Brain microvascular endothelial cell (primary cell): ENCODE data around the gene GBX2.

Experiments
- DNase-seq: peaks from one replicate; pipeline ENCODE4 v3.0.0-alpha.2; 2020
- H3K27ac ChIP-seq: fragments of 250-450 bp; sonication (Bioruptor Pico); 2 replicates; pipeline ENCODE4 v1.5.1; 2020; ENCODE audit warnings: mild to moderate bottlenecking, moderate library complexity
- H3K27me3 ChIP-seq: fragments of 250-450 bp; sonication (Bioruptor Pico); replicated peaks from 2 replicates; pipeline ENCODE4 v1.5.1; 2020; ENCODE audit warnings: mild to moderate bottlenecking
- H3K36me3 ChIP-seq: fragments of 250-450 bp; sonication (Bioruptor Pico); replicated peaks from 2 replicates; pipeline ENCODE4 v1.5.1; 2020; ENCODE audit warnings: mild to moderate bottlenecking
- H3K4me3 ChIP-seq: 2 replicates; pipeline ENCODE4 v1.5.1; 2011; ENCODE audit warnings: low read depth, mild to moderate bottlenecking, control low read depth, low read length, moderate library complexity
- in situ Hi-C: cut with HindIII; loops from 2 replicates; pipeline ENCODE4 v1.10.0; 2017; ENCODE audit warnings: low sequenced_read_pairs, low pct_ligation_motif_present
- TF ChIP-seq, protein P1 (sequence below): IDR thresholded peaks from 2 replicates; pipeline ENCODE4 v1.5.1; 2011; ENCODE audit warnings: low read depth, mild to moderate bottlenecking, moderate library complexity, low read length, control low read depth, inconsistent platforms; ENCODE audit errors: missing control alignments

GBX2 gene

DNA sequence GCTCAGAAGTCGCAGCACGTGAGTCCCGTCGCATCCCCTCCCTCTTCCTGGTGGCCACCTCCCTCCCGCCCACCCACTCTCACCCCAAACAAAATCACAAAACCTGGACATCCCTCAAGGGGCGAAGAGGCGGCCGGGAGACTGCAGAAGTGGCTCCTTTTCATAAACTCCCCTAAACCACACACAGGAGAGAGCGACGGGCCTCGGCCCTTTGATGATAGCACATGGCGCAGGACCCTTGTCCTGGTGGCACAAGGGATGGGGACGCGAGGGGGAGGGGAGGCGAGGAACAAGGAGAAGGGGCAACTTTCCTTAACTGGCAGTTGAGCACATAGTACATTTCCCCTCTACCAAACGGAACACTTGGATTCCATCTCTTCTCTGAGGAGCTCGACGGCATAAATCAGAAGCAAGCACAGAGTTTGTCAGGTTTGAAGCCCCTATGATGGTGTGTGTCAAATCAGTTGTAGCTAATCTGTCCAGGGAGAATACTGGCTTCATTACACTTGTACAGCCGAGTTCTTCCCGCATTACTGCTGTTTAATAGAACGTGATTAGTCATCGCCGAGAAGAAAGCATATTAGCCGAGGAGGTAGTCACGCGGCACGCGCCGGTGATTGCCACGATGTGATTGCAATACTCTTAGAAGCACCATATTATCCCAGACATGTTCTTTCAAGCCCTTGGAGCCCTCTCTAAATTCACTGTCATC lies 43.8 kb downstream of the GBX2 start:
- H3K4me3 ChIP-seq, result no peak overlapping the region
- H3K36me3 ChIP-seq, result no peaks in the 10 kb centered on the region
- no peaks in the 10 kb centered on the region for H3K27me3 ChIP-seq
- in situ Hi-C loops, result no loop called here
- H3K27ac ChIP-seq, result no peak overlapping the region
- TF ChIP-seq, protein P1, sequence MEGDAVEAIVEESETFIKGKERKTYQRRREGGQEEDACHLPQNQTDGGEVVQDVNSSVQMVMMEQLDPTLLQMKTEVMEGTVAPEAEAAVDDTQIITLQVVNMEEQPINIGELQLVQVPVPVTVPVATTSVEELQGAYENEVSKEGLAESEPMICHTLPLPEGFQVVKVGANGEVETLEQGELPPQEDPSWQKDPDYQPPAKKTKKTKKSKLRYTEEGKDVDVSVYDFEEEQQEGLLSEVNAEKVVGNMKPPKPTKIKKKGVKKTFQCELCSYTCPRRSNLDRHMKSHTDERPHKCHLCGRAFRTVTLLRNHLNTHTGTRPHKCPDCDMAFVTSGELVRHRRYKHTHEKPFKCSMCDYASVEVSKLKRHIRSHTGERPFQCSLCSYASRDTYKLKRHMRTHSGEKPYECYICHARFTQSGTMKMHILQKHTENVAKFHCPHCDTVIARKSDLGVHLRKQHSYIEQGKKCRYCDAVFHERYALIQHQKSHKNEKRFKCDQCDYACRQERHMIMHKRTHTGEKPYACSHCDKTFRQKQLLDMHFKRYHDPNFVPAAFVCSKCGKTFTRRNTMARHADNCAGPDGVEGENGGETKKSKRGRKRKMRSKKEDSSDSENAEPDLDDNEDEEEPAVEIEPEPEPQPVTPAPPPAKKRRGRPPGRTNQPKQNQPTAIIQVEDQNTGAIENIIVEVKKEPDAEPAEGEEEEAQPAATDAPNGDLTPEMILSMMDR, result no peak
- no peak for DNase-seq

DNA sequence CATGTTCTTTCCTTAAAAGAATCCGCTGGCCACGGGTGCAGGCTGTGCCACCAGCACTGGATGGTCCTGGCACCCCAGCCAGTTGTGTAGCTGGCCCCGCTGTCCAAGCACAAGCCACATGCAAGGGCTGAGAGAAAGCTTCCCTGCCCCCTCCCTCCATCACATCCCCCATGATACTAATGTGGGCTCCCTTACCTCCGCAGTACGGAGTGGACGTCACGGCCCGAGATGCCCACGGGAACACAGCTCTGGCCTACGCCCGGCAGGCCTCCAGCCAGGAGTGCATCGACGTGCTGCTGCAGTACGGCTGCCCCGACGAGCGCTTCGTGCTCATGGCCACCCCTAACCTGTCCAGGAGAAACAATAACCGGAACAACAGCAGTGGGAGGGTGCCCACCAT lies 44.5 kb downstream of the GBX2 start:
- Histone ChIP-seq H3K4me3 (no peak overlapping the region), H3K36me3 (no peaks in the 10 kb centered on the region), H3K27me3 (no peaks in the 10 kb centered on the region), H3K27ac (no peak overlapping the region)
- TF ChIP-seq, protein P1, result no peak
- DNase-seq, result no peak
- in situ Hi-C loops, result no loop called here

DNA sequence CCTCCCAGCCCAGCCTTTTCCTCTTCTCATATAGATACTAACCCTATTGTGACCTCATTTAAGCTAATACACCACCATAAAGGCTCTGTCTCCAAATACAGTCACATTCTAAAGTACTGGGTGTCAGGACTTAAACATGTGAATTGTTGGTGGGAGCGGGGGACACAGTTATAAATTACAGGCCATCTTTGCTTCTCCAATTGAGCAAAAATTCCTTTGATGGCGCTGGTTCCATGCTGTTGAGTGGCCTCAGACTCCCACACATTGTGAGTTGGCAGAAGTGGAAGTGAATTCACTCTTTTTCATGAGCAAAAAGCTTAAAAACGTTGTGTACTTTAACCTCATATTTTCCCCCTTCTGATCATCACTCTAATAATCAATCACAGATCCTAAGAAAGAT lies 46.0 kb downstream of the GBX2 start:
- Histone ChIP-seq H3K4me3 (no peak overlapping the region), H3K27me3 (no peaks in the 10 kb centered on the region)

DNA sequence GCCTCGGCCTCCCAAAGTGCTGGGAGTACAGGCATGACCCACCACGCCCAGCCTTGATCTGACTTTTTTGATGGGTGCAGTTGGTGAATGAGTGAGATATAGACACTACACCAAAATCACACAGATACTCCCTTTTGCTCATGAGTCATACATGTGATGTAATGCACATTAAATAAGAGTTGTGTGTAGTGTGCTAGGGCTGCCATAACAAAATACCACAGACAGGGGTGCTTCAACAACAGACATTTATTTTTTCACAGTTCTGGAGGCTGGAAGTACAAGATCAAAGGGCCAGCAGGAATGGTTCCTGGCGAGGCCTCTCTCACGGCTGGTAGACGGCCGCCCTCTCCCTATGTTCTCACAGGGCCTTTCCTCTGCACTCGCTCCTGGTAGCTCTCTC lies 46.6 kb downstream of the GBX2 start:
- TF ChIP-seq, protein P1, result no peak
- in situ Hi-C loops, result no loop called here
- no peak overlapping the region for H3K27ac ChIP-seq
- H3K4me3 ChIP-seq, result no peak overlapping the region
- no peaks in the 10 kb centered on the region for H3K36me3 ChIP-seq
- DNase-seq, result no peak
- no peaks in the 10 kb centered on the region for H3K27me3 ChIP-seq

More for the DNA sequence above, 46.0 kb downstream of the GBX2 start:
- no peak overlapping the region for H3K27ac ChIP-seq
- no peak for DNase-seq
- TF ChIP-seq, protein P1, result no peak
- no peaks in the 10 kb centered on the region for H3K36me3 ChIP-seq
- in situ Hi-C loops, result no loop called here

DNA sequence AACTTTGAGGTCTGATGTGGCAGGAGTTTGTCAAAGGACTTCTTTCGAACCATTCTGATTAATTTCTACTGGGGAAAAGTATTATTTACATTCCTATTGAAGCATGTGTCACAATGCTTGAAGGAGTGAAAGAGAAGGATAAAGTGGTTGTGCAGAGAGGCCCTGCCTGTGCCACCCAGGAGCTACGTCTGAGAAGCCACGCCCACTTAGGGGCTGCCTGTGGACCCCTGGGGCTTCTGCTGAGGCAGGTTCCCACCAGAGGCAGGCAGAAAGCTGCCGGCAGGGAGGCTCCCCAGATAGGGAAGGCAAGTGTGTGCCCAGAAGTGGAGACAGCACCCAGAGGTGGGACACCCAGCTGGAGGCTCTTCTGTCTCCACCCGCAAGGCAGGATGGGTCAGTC lies 47.4 kb downstream of the GBX2 start:
- TF ChIP-seq, protein P1, result no peak
- H3K27me3 ChIP-seq, result no peaks in the 10 kb centered on the region
- no peak overlapping the region for H3K27ac ChIP-seq
- DNase-seq, result no peak
- no peaks in the 10 kb centered on the region for H3K36me3 ChIP-seq
- in situ Hi-C loops, result no loop called here
- no peak overlapping the region for H3K4me3 ChIP-seq

DNA sequence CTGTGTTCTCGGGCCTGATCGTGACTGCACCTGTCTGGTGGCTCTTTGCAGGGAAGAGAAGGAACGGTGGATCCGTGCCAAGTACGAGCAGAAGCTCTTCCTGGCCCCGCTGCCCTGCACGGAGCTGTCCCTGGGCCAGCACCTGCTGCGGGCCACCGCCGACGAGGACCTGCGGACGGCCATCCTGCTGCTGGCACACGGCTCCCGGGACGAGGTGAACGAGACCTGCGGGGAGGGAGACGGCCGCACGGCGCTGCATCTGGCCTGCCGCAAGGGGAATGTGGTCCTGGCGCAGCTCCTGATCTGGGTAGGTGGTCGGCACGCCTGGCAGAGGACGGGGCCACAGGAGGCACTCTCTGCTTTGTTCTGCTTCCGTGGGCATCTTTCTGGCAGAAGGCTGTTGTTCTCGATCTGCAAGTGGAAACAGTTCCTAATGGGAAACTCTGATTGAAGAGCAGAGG lies 48.0 kb downstream of the GBX2 start:
- in situ Hi-C loops, result no loop called here
- Histone ChIP-seq H3K4me3 (no peak overlapping the region), H3K36me3 (no peaks in the 10 kb centered on the region), H3K27me3 (no peaks in the 10 kb centered on the region), H3K27ac (no peak overlapping the region)
- TF ChIP-seq, protein P1, result no peak
- no peak for DNase-seq
